ENCODE results near the gene CPED1.
"Not testable (repeated sequence)": the region's sequence is repeated elsewhere in the genome, so short reads cannot be mapped to it uniquely, and the experiment has no call there.

The CPED1 gene

DNA sequence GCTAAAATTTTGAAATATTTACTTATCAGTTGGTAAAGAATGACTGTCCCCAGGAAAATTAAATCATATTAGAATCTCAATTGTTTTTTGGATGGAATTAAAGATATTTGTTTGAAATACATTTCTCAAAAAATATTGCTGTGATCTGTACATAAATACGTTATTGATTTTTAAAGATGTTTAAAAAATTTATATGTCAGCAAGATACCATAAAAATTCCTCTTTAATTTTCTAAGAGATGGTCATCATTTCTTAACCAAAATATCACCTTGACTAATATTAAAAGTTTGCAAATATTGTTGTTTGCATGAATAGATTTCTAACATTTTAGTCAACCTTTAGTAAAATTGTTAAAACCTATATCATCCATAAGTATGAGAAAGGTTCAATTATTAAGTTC lies 192.8 kb downstream of the CPED1 start:
- Histone ChIP-seq H3K79me2 (ENCODE audit: low read length) (no peaks in the 10 kb centered on the region), H3K4me3 (ENCODE audit: low read length) (no peak overlapping the region), H3K27me3 (replicated peaks; ENCODE audit: insufficient read depth, low read length) (no peaks in the 10 kb centered on the region), H3K9ac (ENCODE audit: low read length) (no peak overlapping the region), H3K9me3 (replicated peaks; ENCODE audit: insufficient read depth, low read length) (no peaks in the 10 kb centered on the region), H3F3A (ENCODE audit: insufficient read depth, low read length) (no peaks in the 10 kb centered on the region), H2AFZ (ENCODE audit: low read length) (no peak overlapping the region), H3K27ac (ENCODE audit: low read length) (no peak overlapping the region), H3K9me2 (replicated peaks; ENCODE audit: insufficient read depth, low read length) (no peaks in the 10 kb centered on the region), H3K4me1 (ENCODE audit: low read length) (peaks cover 29% of the 10 kb centered on the region), H3K36me3 (replicated peaks; ENCODE audit: insufficient read depth, low read length) (no peaks in the 10 kb centered on the region), H3K4me2 (ENCODE audit: low read depth, low read length) (no peak overlapping the region), H4K20me1 (ENCODE audit: insufficient read depth, low read length) (no peaks in the 10 kb centered on the region)
- no peak for DNase-seq
- TF ChIP-seq EZH2 (optimal IDR thresholded peaks at IDR 0.05; ENCODE audit: low read depth, low read length), result no peak
- TF ChIP-seq EZH2phosphoT487 (IDR thresholded peaks at IDR 0.05; ENCODE audit: low read length), result no peak; the same call in 1 of the 2 replicates
- no peak for TF ChIP-seq CTCF (IDR thresholded peaks at IDR 0.05; ENCODE audit: low read length)

DNA sequence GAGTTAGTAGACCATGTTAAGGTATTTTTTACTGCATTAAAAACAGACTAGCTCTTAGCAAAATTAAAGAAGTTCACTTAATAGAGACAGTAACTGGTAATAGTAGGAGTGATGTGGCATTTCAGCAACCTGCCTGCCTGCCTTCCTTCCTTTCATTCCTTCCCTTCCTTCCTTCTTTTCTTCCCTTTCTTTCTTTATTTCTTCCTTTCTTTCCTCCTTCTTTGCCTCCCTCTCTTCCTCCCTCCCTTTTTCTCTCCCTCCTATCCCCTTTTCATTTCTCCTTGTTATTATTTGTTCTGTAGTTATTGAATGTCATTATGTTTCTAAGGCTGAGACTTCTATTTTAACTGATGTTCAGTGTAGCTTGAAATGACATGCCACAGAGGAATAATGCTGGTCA lies 193.8 kb downstream of the CPED1 start:
- H3K4me3 ChIP-seq (ENCODE audit: low read length), result no peak overlapping the region
- H3K9me2 ChIP-seq (replicated peaks; ENCODE audit: insufficient read depth, low read length), result no peaks in the 10 kb centered on the region
- no peak for DNase-seq
- H4K20me1 ChIP-seq (ENCODE audit: insufficient read depth, low read length), result no peaks in the 10 kb centered on the region
- H2AFZ ChIP-seq (ENCODE audit: low read length), result no peak overlapping the region
- H3K27me3 ChIP-seq (replicated peaks; ENCODE audit: insufficient read depth, low read length), result no peaks in the 10 kb centered on the region
- no peak overlapping the region for H3K27ac ChIP-seq (ENCODE audit: low read length)
- no peak for TF ChIP-seq CTCF (IDR thresholded peaks at IDR 0.05; ENCODE audit: low read length)
- no peak for TF ChIP-seq EZH2phosphoT487 (IDR thresholded peaks at IDR 0.05; ENCODE audit: low read length)
- no peak for TF ChIP-seq EZH2 (optimal IDR thresholded peaks at IDR 0.05; ENCODE audit: low read depth, low read length)
- H3K9ac ChIP-seq (ENCODE audit: low read length), result no peak overlapping the region
- H3F3A ChIP-seq (ENCODE audit: insufficient read depth, low read length), result peaks cover 5% of the 10 kb centered on the region
- no peaks in the 10 kb centered on the region for H3K36me3 ChIP-seq (replicated peaks; ENCODE audit: insufficient read depth, low read length)
- H3K9me3 ChIP-seq (replicated peaks; ENCODE audit: insufficient read depth, low read length), result no peaks in the 10 kb centered on the region
- peaks cover 37% of the 10 kb centered on the region for H3K4me1 ChIP-seq (ENCODE audit: low read length)
- H3K79me2 ChIP-seq (ENCODE audit: low read length), result no peaks in the 10 kb centered on the region
- no peak overlapping the region for H3K4me2 ChIP-seq (ENCODE audit: low read depth, low read length)

- no peak overlapping the region for H3K27ac ChIP-seq (ENCODE audit: low read length)
- no peak for TF ChIP-seq EZH2phosphoT487 (IDR thresholded peaks at IDR 0.05; ENCODE audit: low read length)
- TF ChIP-seq CTCF (IDR thresholded peaks at IDR 0.05; ENCODE audit: low read length), result no peak
- no peak for TF ChIP-seq EZH2 (optimal IDR thresholded peaks at IDR 0.05; ENCODE audit: low read depth, low read length)
- H3K36me3 ChIP-seq (replicated peaks; ENCODE audit: insufficient read depth, low read length), result no peaks in the 10 kb centered on the region
- H3K9ac ChIP-seq (ENCODE audit: low read length), result no peak overlapping the region
- no peak overlapping the region for H2AFZ ChIP-seq (ENCODE audit: low read length)
- no peak overlapping the region for H3K4me3 ChIP-seq (ENCODE audit: low read length)
- peaks cover 6% of the 10 kb centered on the region for H3F3A ChIP-seq (ENCODE audit: insufficient read depth, low read length)
- H3K27me3 ChIP-seq (replicated peaks; ENCODE audit: insufficient read depth, low read length), result no peaks in the 10 kb centered on the region
- H3K79me2 ChIP-seq (ENCODE audit: low read length), result no peaks in the 10 kb centered on the region
- H3K9me2 ChIP-seq (replicated peaks; ENCODE audit: insufficient read depth, low read length), result no peaks in the 10 kb centered on the region
- H3K4me2 ChIP-seq (ENCODE audit: low read depth, low read length), result no peak overlapping the region
- no peaks in the 10 kb centered on the region for H4K20me1 ChIP-seq (ENCODE audit: insufficient read depth, low read length)
- no peaks in the 10 kb centered on the region for H3K9me3 ChIP-seq (replicated peaks; ENCODE audit: insufficient read depth, low read length)
- no peak for DNase-seq
- H3K4me1 ChIP-seq (ENCODE audit: low read length), result peaks cover 41% of the 10 kb centered on the region
These were observed 194.4 kb downstream of the CPED1 start for GRCh38 chr7:121182902-121183301.

- H3K36me3 ChIP-seq (replicated peaks; ENCODE audit: insufficient read depth, low read length), result not testable (repeated sequence)
These were observed 195.4 kb downstream of the CPED1 start for GRCh38 chr7:121183883-121184282.

More at GRCh38 chr7:121183883-121184282, 195.4 kb downstream of the CPED1 start:
- peaks cover 35% of the 10 kb centered on the region for H3K4me1 ChIP-seq (ENCODE audit: low read length)
- H3K9ac ChIP-seq (ENCODE audit: low read length); H4K20me1 ChIP-seq (ENCODE audit: insufficient read depth, low read length); H3K9me3 ChIP-seq (replicated peaks; ENCODE audit: insufficient read depth, low read length); H3K27me3 ChIP-seq (replicated peaks; ENCODE audit: insufficient read depth, low read length); DNase-seq; H3K27ac ChIP-seq (ENCODE audit: low read length); H3K4me3 ChIP-seq (ENCODE audit: low read length); H2AFZ ChIP-seq (ENCODE audit: low read length); H3K9me2 ChIP-seq (replicated peaks; ENCODE audit: insufficient read depth, low read length); H3K79me2 ChIP-seq (ENCODE audit: low read length); H3F3A ChIP-seq (ENCODE audit: insufficient read depth, low read length); H3K4me2 ChIP-seq (ENCODE audit: low read depth, low read length): not testable (repeated sequence)
